B cell (primary cell): ENCODE data around the gene ASTN2.

Experiments
- CTCF ChIP-seq: fragments of 200-600 bp; IDR thresholded peaks from one replicate; pipeline ENCODE4 v1.8.0; 2022; ENCODE audit warnings: antibody characterized with exemption, mild to moderate bottlenecking
- EZH2 ChIP-seq: IDR thresholded peaks from 2 replicates; pipeline ENCODE4 v1.6.1; 2012; ENCODE audit warnings: borderline replicate concordance, low read depth, mild to moderate bottlenecking, moderate library complexity, low read length; ENCODE audit not compliant: insufficient read depth, poor library complexity, severe bottlenecking

- TF ChIP-seq CTCF (no peak), EZH2 (no peak)
Observed at GRCh38 chr9:117076571-117077290, 338.1 kb downstream of the ASTN2 start.
